ENCODE measurements around the gene CRYGN.

The CRYGN gene

GRCh38 chr7:151425670-151426440 is 14.1 kb downstream of the CRYGN start:
- Histone ChIP-seq H3K79me1 (ENCODE audit: low read length) (no peaks in the 10 kb centered on the region), H3K9ac (ENCODE audit: low read length) (no peak overlapping the region), H3K79me2 (ENCODE audit: control insufficient read depth, insufficient read depth, low read length) (no peaks in the 10 kb centered on the region), H3K4ac (ENCODE audit: low read depth, low read length) (no peak overlapping the region), H3K4me1 (ENCODE audit: control insufficient read depth, low read depth, low read length) (peaks cover 13% of the 10 kb centered on the region), H4K5ac (ENCODE audit: low read length) (no peak overlapping the region), H3K4me3 (ENCODE audit: low read length) (no peak overlapping the region), H4K8ac (ENCODE audit: low read depth, low read length) (no peak overlapping the region), H3K4me2 (ENCODE audit: low read length) (no peak overlapping the region), H3K27ac (ENCODE audit: low read depth, low read length) (no peak overlapping the region), H2BK15ac (replicated peaks; ENCODE audit: low read depth) (no peak overlapping the region), H3K18ac (ENCODE audit: low read length) (no peak overlapping the region), H2BK5ac (ENCODE audit: low read length) (no peak overlapping the region), H3K27me3 (ENCODE audit: insufficient read depth, low read length, poor library complexity) (no peaks in the 10 kb centered on the region), H2AK5ac (ENCODE audit: low read length) (no peak overlapping the region), H3K23ac (ENCODE audit: low read length) (no peak overlapping the region), H3K56ac (ENCODE audit: low read length) (no peak overlapping the region), H3K36me3 (ENCODE audit: control insufficient read depth, insufficient read depth, low read length) (no peaks in the 10 kb centered on the region), H2BK120ac (ENCODE audit: low read depth, low read length) (no peak overlapping the region)
- no peak for DNase-seq
- no CpG with 5 or more reads among the region's 7 CpGs for WGBS (ENCODE audit: extremely low coverage, insufficient coverage, low lambda C conversion rate)

DNA sequence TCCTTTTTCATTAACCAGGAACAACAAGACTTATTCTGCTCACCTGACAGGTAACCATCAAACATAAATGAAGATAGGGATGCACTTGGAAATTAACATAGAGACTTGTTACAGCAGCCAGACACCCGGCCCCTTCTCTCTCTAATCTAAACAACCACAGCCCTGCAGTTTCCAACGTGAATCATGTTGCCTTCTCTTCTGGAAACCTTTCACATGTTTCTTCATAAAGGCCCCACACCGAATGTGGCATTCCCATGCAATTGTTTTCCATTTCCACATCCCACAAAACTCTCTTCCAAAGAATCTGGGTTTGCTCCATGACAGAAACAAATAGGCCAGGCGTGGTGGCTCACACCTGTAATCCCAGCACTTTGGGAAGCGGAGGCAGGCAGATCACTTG is 15.1 kb downstream of the CRYGN start:
- no peak overlapping the region for H2BK120ac ChIP-seq (ENCODE audit: low read depth, low read length)
- H3K9ac ChIP-seq (ENCODE audit: low read length), result no peak overlapping the region
- no peak overlapping the region for H3K56ac ChIP-seq (ENCODE audit: low read length)
- H3K4me1 ChIP-seq (ENCODE audit: control insufficient read depth, low read depth, low read length), result peaks cover 13% of the 10 kb centered on the region
- no peak for DNase-seq
- H3K4me2 ChIP-seq (ENCODE audit: low read length), result no peak overlapping the region
- no peak overlapping the region for H2BK15ac ChIP-seq (replicated peaks; ENCODE audit: low read depth)
- no peaks in the 10 kb centered on the region for H3K27me3 ChIP-seq (ENCODE audit: insufficient read depth, low read length, poor library complexity)
- no CpG with 5 or more reads among the region's 5 CpGs for WGBS (ENCODE audit: extremely low coverage, insufficient coverage, low lambda C conversion rate)
- H3K36me3 ChIP-seq (ENCODE audit: control insufficient read depth, insufficient read depth, low read length), result no peaks in the 10 kb centered on the region
- no peak overlapping the region for H3K27ac ChIP-seq (ENCODE audit: low read depth, low read length)
- no peak overlapping the region for H3K4me3 ChIP-seq (ENCODE audit: low read length)
- no peak overlapping the region for H2BK5ac ChIP-seq (ENCODE audit: low read length)
- H4K8ac ChIP-seq (ENCODE audit: low read depth, low read length), result no peak overlapping the region
- H3K79me1 ChIP-seq (ENCODE audit: low read length), result no peaks in the 10 kb centered on the region
- H4K5ac ChIP-seq (ENCODE audit: low read length), result no peak overlapping the region
- no peak overlapping the region for H2AK5ac ChIP-seq (ENCODE audit: low read length)
- H3K23ac ChIP-seq (ENCODE audit: low read length), result no peak overlapping the region
- no peak overlapping the region for H3K4ac ChIP-seq (ENCODE audit: low read depth, low read length)
- H3K79me2 ChIP-seq (ENCODE audit: control insufficient read depth, insufficient read depth, low read length), result no peaks in the 10 kb centered on the region
- no peak overlapping the region for H3K18ac ChIP-seq (ENCODE audit: low read length)

GRCh38 chr7:151423936-151424335 is 16.0 kb downstream of the CRYGN start:
- Histone ChIP-seq H3K27me3 (ENCODE audit: insufficient read depth, low read length, poor library complexity) (no peaks in the 10 kb centered on the region), H4K8ac (ENCODE audit: low read depth, low read length) (no peak overlapping the region), H3K23ac (ENCODE audit: low read length) (no peak overlapping the region), H3K4me2 (ENCODE audit: low read length) (no peak overlapping the region), H3K79me2 (ENCODE audit: control insufficient read depth, insufficient read depth, low read length) (no peaks in the 10 kb centered on the region), H3K9ac (ENCODE audit: low read length) (no peak overlapping the region), H3K4me1 (ENCODE audit: control insufficient read depth, low read depth, low read length) (peaks cover 7% of the 10 kb centered on the region), H2BK5ac (ENCODE audit: low read length) (no peak overlapping the region), H3K36me3 (ENCODE audit: control insufficient read depth, insufficient read depth, low read length) (no peaks in the 10 kb centered on the region), H3K79me1 (ENCODE audit: low read length) (no peaks in the 10 kb centered on the region), H3K56ac (ENCODE audit: low read length) (no peak overlapping the region), H2AK5ac (ENCODE audit: low read length) (no peak overlapping the region), H3K4me3 (ENCODE audit: low read length) (no peak overlapping the region), H2BK15ac (replicated peaks; ENCODE audit: low read depth) (no peak overlapping the region), H4K5ac (ENCODE audit: low read length) (no peak overlapping the region), H3K4ac (ENCODE audit: low read depth, low read length) (no peak overlapping the region), H3K27ac (ENCODE audit: low read depth, low read length) (no peak overlapping the region), H3K18ac (ENCODE audit: low read length) (no peak overlapping the region), H2BK120ac (ENCODE audit: low read depth, low read length) (no peak overlapping the region)
- WGBS (ENCODE audit: extremely low coverage, insufficient coverage, low lambda C conversion rate), result no CpG with 5 or more reads among the region's 5 CpGs
- no peak for DNase-seq

GRCh38 chr7:151423226-151423625 is 16.7 kb downstream of the CRYGN start:
- H3K27ac ChIP-seq (ENCODE audit: low read depth, low read length), result peak overlapping the region; percentile 57
- no peaks in the 10 kb centered on the region for H3K79me1 ChIP-seq (ENCODE audit: low read length)
- H3K23ac ChIP-seq (ENCODE audit: low read length), result no peak overlapping the region
- no peak overlapping the region for H4K8ac ChIP-seq (ENCODE audit: low read depth, low read length)
- H2AK5ac ChIP-seq (ENCODE audit: low read length), result no peak overlapping the region
- H3K4me2 ChIP-seq (ENCODE audit: low read length), result no peak overlapping the region
- no peak overlapping the region for H3K4me3 ChIP-seq (ENCODE audit: low read length)
- no peak overlapping the region for H3K56ac ChIP-seq (ENCODE audit: low read length)
- no peaks in the 10 kb centered on the region for H3K27me3 ChIP-seq (ENCODE audit: insufficient read depth, low read length, poor library complexity)
- H3K79me2 ChIP-seq (ENCODE audit: control insufficient read depth, insufficient read depth, low read length), result no peaks in the 10 kb centered on the region
- H3K4me1 ChIP-seq (ENCODE audit: control insufficient read depth, low read depth, low read length), result peaks cover under 1% of the 10 kb centered on the region
- no CpG with 5 or more reads among the region's 7 CpGs for WGBS (ENCODE audit: extremely low coverage, insufficient coverage, low lambda C conversion rate)
- peak overlapping the region; percentile 72 for H2BK5ac ChIP-seq (ENCODE audit: low read length)
- no peak overlapping the region for H2BK15ac ChIP-seq (replicated peaks; ENCODE audit: low read depth)
- no peak overlapping the region for H3K9ac ChIP-seq (ENCODE audit: low read length)
- H3K4ac ChIP-seq (ENCODE audit: low read depth, low read length), result no peak overlapping the region
- no peak overlapping the region for H3K18ac ChIP-seq (ENCODE audit: low read length)
- no peak overlapping the region for H4K5ac ChIP-seq (ENCODE audit: low read length)
- no peak for DNase-seq
- no peaks in the 10 kb centered on the region for H3K36me3 ChIP-seq (ENCODE audit: control insufficient read depth, insufficient read depth, low read length)
- no peak overlapping the region for H2BK120ac ChIP-seq (ENCODE audit: low read depth, low read length)

- H3K79me1 ChIP-seq (ENCODE audit: low read length), result no peaks in the 10 kb centered on the region
- no peak overlapping the region for H3K4me2 ChIP-seq (ENCODE audit: low read length)
- no peak overlapping the region for H3K27ac ChIP-seq (ENCODE audit: low read depth, low read length)
- H3K27me3 ChIP-seq (ENCODE audit: insufficient read depth, low read length, poor library complexity), result no peaks in the 10 kb centered on the region
- H3K4ac ChIP-seq (ENCODE audit: low read depth, low read length), result no peak overlapping the region
- H4K5ac ChIP-seq (ENCODE audit: low read length), result no peak overlapping the region
- H2AK5ac ChIP-seq (ENCODE audit: low read length), result no peak overlapping the region
- no peaks in the 10 kb centered on the region for H3K36me3 ChIP-seq (ENCODE audit: control insufficient read depth, insufficient read depth, low read length)
- H2BK120ac ChIP-seq (ENCODE audit: low read depth, low read length), result no peak overlapping the region
- no peaks in the 10 kb centered on the region for H3K4me1 ChIP-seq (ENCODE audit: control insufficient read depth, low read depth, low read length)
- no peak overlapping the region for H3K23ac ChIP-seq (ENCODE audit: low read length)
- no peak overlapping the region for H4K8ac ChIP-seq (ENCODE audit: low read depth, low read length)
- H3K4me3 ChIP-seq (ENCODE audit: low read length), result no peak overlapping the region
- DNase-seq, result no peak
- H2BK15ac ChIP-seq (replicated peaks; ENCODE audit: low read depth), result no peak overlapping the region
- no CpG with 5 or more reads among the region's 5 CpGs for WGBS (ENCODE audit: extremely low coverage, insufficient coverage, low lambda C conversion rate)
- H3K79me2 ChIP-seq (ENCODE audit: control insufficient read depth, insufficient read depth, low read length), result no peaks in the 10 kb centered on the region
- no peak overlapping the region for H3K56ac ChIP-seq (ENCODE audit: low read length)
- H3K18ac ChIP-seq (ENCODE audit: low read length), result no peak overlapping the region
- H2BK5ac ChIP-seq (ENCODE audit: low read length), result no peak overlapping the region
- H3K9ac ChIP-seq (ENCODE audit: low read length), result no peak overlapping the region
Measured at GRCh38 chr7:151422212-151422611, 17.7 kb downstream of the CRYGN start.

DNA sequence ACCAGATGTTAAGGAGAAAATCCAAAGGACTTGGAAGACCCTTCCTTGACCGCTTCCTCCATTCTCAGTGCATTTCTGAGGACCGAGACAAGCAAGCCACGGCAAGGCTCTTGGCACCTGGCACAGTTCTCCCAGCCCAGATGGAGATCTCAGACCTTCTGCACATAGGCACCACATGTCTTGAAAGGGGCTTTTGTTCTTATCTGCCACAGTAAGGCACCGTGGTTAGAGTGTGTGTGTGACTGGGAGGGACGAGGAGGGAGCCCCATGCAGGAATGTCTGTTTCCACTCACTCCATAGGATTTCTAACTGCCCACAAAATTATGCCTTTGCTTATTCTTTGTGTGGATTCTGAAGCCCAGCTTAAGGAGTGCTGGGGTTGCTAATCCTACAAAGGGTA is 19.8 kb downstream of the CRYGN start:
- Histone ChIP-seq H3K4me3 (ENCODE audit: low read length) (no peak overlapping the region), H2BK5ac (ENCODE audit: low read length) (no peak overlapping the region), H2AK5ac (ENCODE audit: low read length) (no peak overlapping the region), H3K56ac (ENCODE audit: low read length) (no peak overlapping the region), H3K9ac (ENCODE audit: low read length) (no peak overlapping the region), H2BK120ac (ENCODE audit: low read depth, low read length) (no peak overlapping the region), H4K5ac (ENCODE audit: low read length) (no peak overlapping the region), H3K4me2 (ENCODE audit: low read length) (no peak overlapping the region), H3K79me2 (ENCODE audit: control insufficient read depth, insufficient read depth, low read length) (no peaks in the 10 kb centered on the region), H3K4ac (ENCODE audit: low read depth, low read length) (no peak overlapping the region), H4K8ac (ENCODE audit: low read depth, low read length) (no peak overlapping the region), H2BK15ac (replicated peaks; ENCODE audit: low read depth) (no peak overlapping the region), H3K36me3 (ENCODE audit: control insufficient read depth, insufficient read depth, low read length) (no peaks in the 10 kb centered on the region), H3K18ac (ENCODE audit: low read length) (no peak overlapping the region), H3K27me3 (ENCODE audit: insufficient read depth, low read length, poor library complexity) (no peaks in the 10 kb centered on the region), H3K27ac (ENCODE audit: low read depth, low read length) (no peak overlapping the region), H3K4me1 (ENCODE audit: control insufficient read depth, low read depth, low read length) (peaks cover 4% of the 10 kb centered on the region), H3K79me1 (ENCODE audit: low read length) (no peaks in the 10 kb centered on the region), H3K23ac (ENCODE audit: low read length) (no peak overlapping the region)
- no peak for DNase-seq
- no CpG with 5 or more reads among the region's 5 CpGs for WGBS (ENCODE audit: extremely low coverage, insufficient coverage, low lambda C conversion rate)
